GM12891 (cell line): Measurements from ENCODE around the gene LHX4.
"Not testable (repeated sequence)": the region's sequence is repeated elsewhere in the genome, so short reads cannot be mapped to it uniquely, and the experiment has no call there.

Experiments
- POLR2A ChIP-seq: IDR thresholded peaks from 2 replicates; pipeline ENCODE4 v1.6.1; 2011; ENCODE audit warnings: low read depth, low read length, control low read depth
- POLR2AphosphoS5 ChIP-seq: IDR thresholded peaks from 2 replicates; pipeline ENCODE4 v1.6.1; 2011; ENCODE audit warnings: low read depth, low read length, control low read depth
- SPI1 ChIP-seq: IDR thresholded peaks from 2 replicates; pipeline ENCODE4 v1.6.1; 2011; ENCODE audit warnings: low read depth, low read length, control low read depth

DNA sequence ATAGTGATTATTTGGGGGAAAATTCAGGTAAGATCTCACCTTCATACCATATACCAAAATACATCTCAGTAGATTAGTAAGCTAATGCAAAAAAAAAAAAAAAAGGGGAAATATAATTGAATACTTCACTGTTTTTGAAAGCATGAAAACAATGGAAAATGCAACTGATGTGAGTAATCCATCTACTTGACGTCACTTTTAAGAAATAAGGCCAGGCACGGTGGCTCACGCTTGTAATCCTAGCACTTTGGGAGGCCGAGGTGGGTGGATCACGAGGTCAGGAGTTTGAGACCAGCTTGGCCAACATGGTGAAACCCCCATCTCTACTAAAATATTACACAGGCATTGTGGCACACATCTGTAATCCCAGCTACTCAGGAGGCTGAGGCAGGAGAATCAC lies 27.5 kb upstream of the LHX4 start:
- TF ChIP-seq POLR2AphosphoS5, POLR2A, SPI1: not testable (repeated sequence)
